Coronary artery (tissue), 2 donors: Measurements from ENCODE around the gene CCDC171.

Source experiments
- DNase-seq: peaks from one replicate; pipeline ENCODE4 v3.0.0-alpha.2; 2017; ENCODE audit warnings: low spot score
- H3K27ac ChIP-seq, 2 donors: fragments of 200-600 bp; sonication (generic); one replicate each; pipeline ENCODE4 v1.5.1; 2016 to 2019
- H3K4me3 ChIP-seq: fragments of 200-600 bp; sonication (generic); 2 replicates; pipeline ENCODE4 v1.5.1; 2016; ENCODE audit warnings: mild to moderate bottlenecking, moderate library complexity
- CTCF ChIP-seq: fragments of 200-600 bp; sonication (generic); IDR thresholded peaks from one replicate; pipeline ENCODE4 v1.5.1; 2019; ENCODE audit warnings: antibody characterized with exemption

The CCDC171 gene

GRCh38 chr9:15718423-15718822, 165.6 kb downstream of the CCDC171 start:
- Histone ChIP-seq H3K4me3 (no peak overlapping the region), H3K27ac (no peak overlapping the region)
- no peak for TF ChIP-seq CTCF
- no peak for DNase-seq

GRCh38 chr9:15720861-15721260, 168.0 kb downstream of the CCDC171 start:
- DNase-seq = no peak
- no peak overlapping the region for H3K4me3 ChIP-seq
- H3K27ac ChIP-seq = no peak overlapping the region
- no peak for TF ChIP-seq CTCF

- no peak for DNase-seq
Observed at GRCh38 chr9:15722888-15723287, 170.0 kb downstream of the CCDC171 start.

GRCh38 chr9:15724016-15724415, 171.2 kb downstream of the CCDC171 start:
- no peak for TF ChIP-seq CTCF
- Histone ChIP-seq H3K27ac (no peak overlapping the region), H3K4me3 (no peak overlapping the region)
- no peak for DNase-seq

More at GRCh38 chr9:15722888-15723287, 170.0 kb downstream of the CCDC171 start:
- no peak overlapping the region for H3K4me3 ChIP-seq
- TF ChIP-seq CTCF = no peak
- no peak overlapping the region for H3K27ac ChIP-seq

- no peak for TF ChIP-seq CTCF
- DNase-seq = no peak
- Histone ChIP-seq H3K4me3 (no peak overlapping the region), H3K27ac (no peak overlapping the region)
Observed at GRCh38 chr9:15724612-15725011, 171.8 kb downstream of the CCDC171 start.

GRCh38 chr9:15725953-15726352, 173.1 kb downstream of the CCDC171 start:
- TF ChIP-seq CTCF = no peak
- Histone ChIP-seq H3K4me3 (no peak overlapping the region), H3K27ac (no peak overlapping the region)
- no peak for DNase-seq

- Histone ChIP-seq H3K4me3 (no peak overlapping the region), H3K27ac (no peak overlapping the region)
- no peak for DNase-seq
- no peak for TF ChIP-seq CTCF
Observed at GRCh38 chr9:15729507-15729906, 176.7 kb downstream of the CCDC171 start.
